Astrocyte of the cerebellum (primary cell): ENCODE data around the gene WIZ.

Experiments used
- DNase-seq: peaks from one replicate; pipeline ENCODE4 v3.0.0-alpha.2; 2011; ENCODE audit warnings: low read depth
- H3K4me3 ChIP-seq: 2 replicates; pipeline ENCODE4 v1.5.1; 2011; ENCODE audit warnings: mild to moderate bottlenecking, low read depth, low read length, moderate library complexity
- in situ Hi-C: cut with HindIII; loops from 2 replicates; pipeline ENCODE4 v1.10.0; 2017; ENCODE audit warnings: low sequenced_read_pairs
- TF ChIP-seq, protein P1 (sequence below): IDR thresholded peaks from 2 replicates; pipeline ENCODE4 v1.5.1; 2012; ENCODE audit warnings: low read length, low read depth, moderate library complexity, mild to moderate bottlenecking; ENCODE audit errors: missing control alignments

The WIZ gene

DNA sequence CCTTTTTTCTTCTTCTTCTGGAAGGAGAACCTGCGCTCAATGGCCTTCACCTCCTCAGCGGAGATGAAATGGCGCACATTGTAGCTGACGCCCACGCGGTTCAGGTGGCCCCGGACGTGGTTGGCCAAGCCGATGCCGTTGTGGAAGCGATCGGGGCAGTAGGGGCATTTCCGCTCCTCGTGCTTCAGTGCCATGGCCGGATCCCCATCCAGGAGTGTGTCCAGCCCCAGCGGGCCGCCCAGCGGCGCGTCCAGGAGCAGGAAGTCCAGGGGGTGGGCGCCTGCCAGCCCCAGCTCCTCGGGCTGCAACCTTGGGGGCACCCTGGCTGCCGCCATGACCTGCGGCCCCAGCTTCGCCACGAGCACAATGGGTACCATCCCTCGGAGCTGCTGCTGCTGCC, 11.2 kb downstream of the WIZ start:
- TF ChIP-seq, protein P1, sequence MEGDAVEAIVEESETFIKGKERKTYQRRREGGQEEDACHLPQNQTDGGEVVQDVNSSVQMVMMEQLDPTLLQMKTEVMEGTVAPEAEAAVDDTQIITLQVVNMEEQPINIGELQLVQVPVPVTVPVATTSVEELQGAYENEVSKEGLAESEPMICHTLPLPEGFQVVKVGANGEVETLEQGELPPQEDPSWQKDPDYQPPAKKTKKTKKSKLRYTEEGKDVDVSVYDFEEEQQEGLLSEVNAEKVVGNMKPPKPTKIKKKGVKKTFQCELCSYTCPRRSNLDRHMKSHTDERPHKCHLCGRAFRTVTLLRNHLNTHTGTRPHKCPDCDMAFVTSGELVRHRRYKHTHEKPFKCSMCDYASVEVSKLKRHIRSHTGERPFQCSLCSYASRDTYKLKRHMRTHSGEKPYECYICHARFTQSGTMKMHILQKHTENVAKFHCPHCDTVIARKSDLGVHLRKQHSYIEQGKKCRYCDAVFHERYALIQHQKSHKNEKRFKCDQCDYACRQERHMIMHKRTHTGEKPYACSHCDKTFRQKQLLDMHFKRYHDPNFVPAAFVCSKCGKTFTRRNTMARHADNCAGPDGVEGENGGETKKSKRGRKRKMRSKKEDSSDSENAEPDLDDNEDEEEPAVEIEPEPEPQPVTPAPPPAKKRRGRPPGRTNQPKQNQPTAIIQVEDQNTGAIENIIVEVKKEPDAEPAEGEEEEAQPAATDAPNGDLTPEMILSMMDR, result no peak

GRCh38 chr19:15438124-15438496, 11.6 kb downstream of the WIZ start:
- in situ Hi-C loops, result no loop called here
- no peak for DNase-seq
- TF ChIP-seq, protein P1, result no peak
- no peak overlapping the region for H3K4me3 ChIP-seq

More for the DNA sequence above, 11.2 kb downstream of the WIZ start:
- DNase-seq, result no peak
- H3K4me3 ChIP-seq, result no peak overlapping the region
- in situ Hi-C loops, result no loop called here

DNA sequence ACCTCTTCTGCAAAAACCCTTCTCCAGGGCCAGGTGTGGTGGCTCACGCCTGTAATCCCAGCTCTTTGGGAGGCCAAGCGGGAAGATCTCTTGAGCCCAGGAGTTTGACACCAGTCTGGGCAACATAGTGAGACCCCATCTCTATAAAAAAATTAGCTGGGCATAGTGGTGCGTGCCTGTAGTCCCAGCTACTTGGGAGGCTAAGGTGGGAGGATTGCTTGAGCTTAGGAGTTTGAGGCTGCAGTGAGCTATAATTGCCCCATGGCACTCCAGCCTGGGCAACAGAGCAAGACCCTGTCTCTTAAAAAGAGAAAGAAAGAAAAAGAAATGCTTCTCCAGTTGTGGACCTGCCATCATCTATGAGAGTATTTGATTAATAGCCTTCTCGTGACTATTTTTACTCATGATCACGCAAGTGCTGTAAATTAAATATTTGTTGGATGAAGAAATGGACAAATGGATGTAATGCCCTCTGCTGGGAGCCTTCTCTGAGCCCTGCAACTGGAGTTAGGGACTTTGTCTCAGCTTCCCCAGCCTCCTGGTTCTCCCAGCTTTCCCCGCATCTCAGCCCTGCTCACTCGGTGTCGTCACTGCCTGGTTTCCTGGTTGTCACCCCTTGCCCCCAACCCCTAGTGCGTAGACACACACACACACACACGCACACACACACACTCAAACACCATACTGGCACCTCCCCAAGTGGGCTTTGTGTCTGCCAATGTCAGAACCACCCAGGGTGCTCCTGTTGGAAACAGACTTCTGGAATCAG, 12.2 kb downstream of the WIZ start:
- no peak overlapping the region for H3K4me3 ChIP-seq
- in situ Hi-C loops, result no loop called here
- TF ChIP-seq, protein P1, result peak; percentile 32
- no peak for DNase-seq

DNA sequence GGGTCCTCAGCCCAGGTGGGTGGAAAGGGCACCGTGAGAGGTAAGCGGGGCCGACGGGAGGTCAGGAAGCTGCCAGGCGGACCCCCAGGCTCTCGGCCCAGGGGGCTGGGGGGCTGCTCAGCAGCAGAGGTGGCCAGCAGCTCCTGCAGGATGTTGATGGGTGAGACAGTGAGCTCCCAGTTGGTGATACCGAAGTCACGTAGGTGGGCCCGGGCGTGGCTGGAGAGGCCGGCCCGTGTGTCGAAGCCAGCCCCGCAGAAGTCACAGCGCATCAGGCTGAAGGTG, 13.0 kb downstream of the WIZ start:
- TF ChIP-seq, protein P1, result no peak
- H3K4me3 ChIP-seq, result no peak overlapping the region
- in situ Hi-C loops, result no loop called here
- DNase-seq, result no peak

- TF ChIP-seq, protein P1, result no peak
- no peak for DNase-seq
- in situ Hi-C loops, result no loop called here
- no peak overlapping the region for H3K4me3 ChIP-seq
Observed at GRCh38 chr19:15436012-15436825, 13.5 kb downstream of the WIZ start.

DNA sequence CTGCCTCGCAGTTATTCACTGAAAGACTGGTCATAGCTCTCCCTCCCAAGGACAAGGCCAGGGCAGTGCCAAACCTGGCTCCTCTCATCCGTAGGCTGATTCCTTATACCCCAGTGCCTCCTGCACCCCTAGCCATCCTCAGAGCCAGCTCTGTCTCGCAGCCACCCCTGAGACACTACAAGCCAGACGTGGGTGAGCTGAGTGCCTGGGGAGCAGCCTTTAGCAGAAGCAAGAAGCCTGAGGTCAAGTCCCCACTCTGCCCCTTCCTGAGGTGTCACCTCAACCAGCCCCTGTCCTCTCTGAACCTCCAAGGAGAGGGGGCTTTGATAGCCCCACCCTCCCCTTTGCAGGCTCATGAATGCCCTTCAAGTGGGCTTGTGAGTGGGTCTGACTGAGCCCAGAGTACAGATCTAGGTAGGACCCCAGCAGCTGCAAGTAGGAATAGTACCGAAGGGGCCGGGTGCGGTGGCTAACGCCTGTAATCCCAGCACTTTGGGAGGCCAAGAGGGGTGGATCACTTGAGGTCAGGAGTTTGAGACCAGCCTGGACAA, 16.2 kb downstream of the WIZ start:
- in situ Hi-C loops, result no loop called here
- H3K4me3 ChIP-seq, result peak overlapping the region; percentile 60
- no peak for DNase-seq
- TF ChIP-seq, protein P1, result no peak
